Esophagus squamous epithelium (tissue), 5 donors: ENCODE data around the gene NCSTN. TPM values are rescaled to one million over a fixed set of nuclear protein-coding genes. Genes with fewer than 3 reads are reported as not detected.

Experiments
- DNase-seq: peaks from one replicate; lab custom pipeline; 2025; lab: John Stamatoyannopoulos, UW
- H3K27ac ChIP-seq, 4 donors: fragments of 200-600 bp; sonication (generic); one replicate each; pipeline ENCODE4 v1.5.1; 2016 to 2019; ENCODE audit warnings: mild to moderate bottlenecking in 1 of 4
- H3K27me3 ChIP-seq, 4 donors: fragments of 200-600 bp; sonication (generic); 1 replicate in 3 of 4; 2 replicates in 1 of 4; pipeline versions ENCODE4 v1.5.1 to v1.6.0; 2017 to 2021; ENCODE audit warnings: antibody characterized with exemption in 1 of 4
- H3K36me3 ChIP-seq, 3 donors: fragments of 200-600 bp; sonication (generic); one replicate each; pipeline ENCODE4 v1.5.1; 2016 to 2019
- H3K4me1 ChIP-seq, 3 donors: fragments of 200-600 bp; sonication (generic); one replicate each; pipeline ENCODE4 v1.5.1; 2017 to 2019
- H3K4me3 ChIP-seq, 4 donors: fragments of 200-600 bp; sonication (generic); 1 replicate in 3 of 4; 2 replicates in 1 of 4; pipeline ENCODE4 v1.5.1; 2016 to 2019; ENCODE audit warnings: mild to moderate bottlenecking in 2 of 4, moderate library complexity in 1 of 4
- H3K9me3 ChIP-seq, 3 donors: fragments of 200-600 bp; sonication (generic); one replicate each; pipeline ENCODE4 v1.5.1; 2016 to 2019
- POLR2A ChIP-seq, 4 donors: fragments of 450-650 bp; IDR thresholded peaks; one replicate each; pipeline ENCODE4 v1.6.1; 2017; ENCODE audit warnings: antibody characterized with exemption in 4 of 4, mild to moderate bottlenecking in 4 of 4, moderate library complexity in 3 of 4
- WGBS, 2 donors: methylation state at CpG; one replicate each; pipeline ENCODE4 v1.1.5; 2018; 5-methylcytosine and 5-hydroxymethylcytosine counted together
- intact Hi-C: fragments of 100-400 bp; cut with DNase I; formaldehyde crosslinking; loops from one replicate; pipeline ENCODE4 v1.15.0; 2022
- total RNA-seq, 4 donors: library from RNA; depleted of rRNA; stranded (reverse); fragments of >200 nt; gene quantifications; one replicate each; pipeline ENCODE4 v1.1.0, GENCODE V29; 2016
- TF ChIP-seq, protein P1 (sequence below), 6 experiments: fragments of 450-650 bp in 4 of 6; fragments of 200-600 bp in 2 of 6; sonication (generic) in 2 of 6; IDR thresholded peaks; one replicate each; pipeline ENCODE4 v1.5.1; 2016 to 2019; ENCODE audit warnings: antibody characterized with exemption in 6 of 6, mild to moderate bottlenecking in 4 of 6, moderate library complexity in 4 of 6
- donor health status: DM: yes; HTN: yes; CAD: no.

NCSTN gene
- total RNA-seq, 4 donors from 2014 or later = 40.2 to 57.6 (median 49.8) TPM

DNA sequence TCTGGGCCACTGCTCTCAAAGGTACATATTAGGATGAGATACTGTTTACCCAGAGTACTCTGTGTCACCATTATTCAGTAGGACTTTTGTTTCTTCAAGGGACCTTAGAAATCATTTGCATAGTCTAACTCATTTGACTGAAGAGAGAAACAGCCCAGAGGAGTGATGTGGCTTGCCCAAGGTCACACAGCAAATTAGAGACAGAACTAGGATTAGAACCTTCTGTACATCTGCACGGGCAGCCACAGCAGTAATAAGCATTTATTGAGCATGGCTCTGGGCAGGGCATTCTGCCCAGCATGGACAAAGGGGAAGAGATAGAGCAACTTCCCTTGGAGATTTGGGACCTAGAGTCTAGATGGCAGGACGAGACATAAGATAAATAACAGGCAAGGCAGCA, 18.0 kb downstream of the NCSTN start:
- intact Hi-C loops = no loop called here
- Histone ChIP-seq H3K27ac (no peak overlapping the region), H3K4me1 (no peaks in the 10 kb centered on the region), H3K9me3 (no peaks in the 10 kb centered on the region), H3K4me3 (no peak overlapping the region), H3K27me3 (no peaks in the 10 kb centered on the region), H3K36me3 (peaks cover 0 to 52% (median 11%) of the 10 kb centered on the region in 3 donors)
- no peak for DNase-seq
- TF ChIP-seq, protein P1, sequence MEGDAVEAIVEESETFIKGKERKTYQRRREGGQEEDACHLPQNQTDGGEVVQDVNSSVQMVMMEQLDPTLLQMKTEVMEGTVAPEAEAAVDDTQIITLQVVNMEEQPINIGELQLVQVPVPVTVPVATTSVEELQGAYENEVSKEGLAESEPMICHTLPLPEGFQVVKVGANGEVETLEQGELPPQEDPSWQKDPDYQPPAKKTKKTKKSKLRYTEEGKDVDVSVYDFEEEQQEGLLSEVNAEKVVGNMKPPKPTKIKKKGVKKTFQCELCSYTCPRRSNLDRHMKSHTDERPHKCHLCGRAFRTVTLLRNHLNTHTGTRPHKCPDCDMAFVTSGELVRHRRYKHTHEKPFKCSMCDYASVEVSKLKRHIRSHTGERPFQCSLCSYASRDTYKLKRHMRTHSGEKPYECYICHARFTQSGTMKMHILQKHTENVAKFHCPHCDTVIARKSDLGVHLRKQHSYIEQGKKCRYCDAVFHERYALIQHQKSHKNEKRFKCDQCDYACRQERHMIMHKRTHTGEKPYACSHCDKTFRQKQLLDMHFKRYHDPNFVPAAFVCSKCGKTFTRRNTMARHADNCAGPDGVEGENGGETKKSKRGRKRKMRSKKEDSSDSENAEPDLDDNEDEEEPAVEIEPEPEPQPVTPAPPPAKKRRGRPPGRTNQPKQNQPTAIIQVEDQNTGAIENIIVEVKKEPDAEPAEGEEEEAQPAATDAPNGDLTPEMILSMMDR (IDR thresholded peaks at IDR 0.05) = no peak
- no peak for TF ChIP-seq POLR2A (IDR thresholded peaks at IDR 0.05)
- WGBS, 2 donors = 79 to 94% methylated on average over 2 of the region's 2 CpGs

DNA sequence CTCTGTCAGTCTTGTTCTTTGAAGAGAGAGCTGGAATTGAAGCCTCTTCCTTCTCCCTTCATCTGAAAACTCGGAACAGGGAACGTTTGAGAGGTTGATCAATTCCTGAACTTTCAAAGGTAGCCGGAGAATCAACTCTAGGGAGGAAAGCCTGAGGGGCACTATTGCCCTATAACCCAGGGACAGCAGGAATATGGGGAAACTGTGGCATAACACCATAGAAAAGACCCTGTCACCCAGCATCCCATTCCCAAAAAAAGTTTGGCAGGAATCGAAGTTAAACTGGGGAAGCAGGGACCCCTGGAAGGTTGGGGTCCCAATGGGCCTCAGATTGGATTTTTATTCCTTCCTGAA, 18.6 kb downstream of the NCSTN start:
- H3K27me3 ChIP-seq = peaks cover 0 to 3% (median 0%) of the 10 kb centered on the region in 4 donors
- DNase-seq = no peak

DNA sequence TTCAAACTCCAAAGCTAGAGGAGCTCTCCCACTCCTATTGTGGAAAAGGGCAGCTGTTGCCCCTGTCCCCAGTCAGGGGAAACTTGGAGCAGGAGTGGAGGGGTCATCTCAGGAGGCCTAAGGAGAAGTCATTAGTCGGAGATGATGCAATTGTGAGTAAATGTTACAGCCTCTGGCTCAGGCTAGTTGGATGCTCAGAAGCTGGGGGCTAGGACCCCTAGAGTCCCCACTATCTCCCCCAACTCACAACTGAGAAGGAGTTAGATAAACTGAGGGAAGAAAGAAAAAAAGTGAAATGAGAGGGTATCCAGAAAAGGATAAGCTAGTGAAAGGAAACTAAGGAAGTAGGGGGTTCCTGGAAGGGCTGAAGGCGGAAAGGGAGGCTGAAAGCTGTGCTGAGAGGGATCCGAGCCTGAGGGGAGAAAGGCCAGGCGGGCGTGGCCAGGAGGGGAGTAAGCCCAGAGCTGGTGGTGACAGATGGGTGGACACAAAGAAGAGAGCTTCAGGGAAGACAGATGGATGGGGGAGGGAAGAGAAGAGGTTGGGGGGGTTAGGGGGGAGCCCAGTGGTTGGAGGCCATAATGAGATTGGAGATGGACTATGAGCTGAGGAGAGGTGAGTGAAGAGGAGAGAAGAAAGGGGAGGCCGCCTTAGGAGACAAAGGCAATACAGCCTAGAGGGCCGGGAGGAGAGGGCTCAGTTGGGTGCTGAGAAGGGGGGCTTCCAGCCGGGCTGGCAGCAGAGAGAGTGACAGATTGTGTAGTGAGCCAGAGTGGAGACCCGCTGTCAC, 19.2 kb downstream of the NCSTN start:
- H3K27ac ChIP-seq = no peak overlapping the region
- H3K9me3 ChIP-seq = no peaks in the 10 kb centered on the region
- intact Hi-C loops = no loop called here
- H3K27me3 ChIP-seq = peaks cover 0 to 9% (median 0%) of the 10 kb centered on the region in 4 donors
- TF ChIP-seq, protein P1 (IDR thresholded peaks at IDR 0.05) = no peak
- no peak for TF ChIP-seq POLR2A (IDR thresholded peaks at IDR 0.05)
- no peaks in the 10 kb centered on the region for H3K4me1 ChIP-seq
- H3K4me3 ChIP-seq = no peak overlapping the region
- peaks cover 0 to 41% (median 3%) of the 10 kb centered on the region in 3 donors for H3K36me3 ChIP-seq
- no peak for DNase-seq
- 74 to 79% methylated on average over 9 of the region's 9 CpGs for WGBS, 2 donors

More for the DNA sequence above, 18.6 kb downstream of the NCSTN start:
- Histone ChIP-seq H3K4me3 (no peak overlapping the region), H3K9me3 (no peaks in the 10 kb centered on the region), H3K4me1 (no peaks in the 10 kb centered on the region), H3K27ac (no peak overlapping the region), H3K36me3 (peaks cover 0 to 46% (median 9%) of the 10 kb centered on the region in 3 donors)
- intact Hi-C loops = no loop called here
- TF ChIP-seq POLR2A (IDR thresholded peaks at IDR 0.05) = no peak
- TF ChIP-seq, protein P1 (IDR thresholded peaks at IDR 0.05) = no peak
- 65 to 73% methylated on average over 4 of the region's 4 CpGs for WGBS, 2 donors

DNA sequence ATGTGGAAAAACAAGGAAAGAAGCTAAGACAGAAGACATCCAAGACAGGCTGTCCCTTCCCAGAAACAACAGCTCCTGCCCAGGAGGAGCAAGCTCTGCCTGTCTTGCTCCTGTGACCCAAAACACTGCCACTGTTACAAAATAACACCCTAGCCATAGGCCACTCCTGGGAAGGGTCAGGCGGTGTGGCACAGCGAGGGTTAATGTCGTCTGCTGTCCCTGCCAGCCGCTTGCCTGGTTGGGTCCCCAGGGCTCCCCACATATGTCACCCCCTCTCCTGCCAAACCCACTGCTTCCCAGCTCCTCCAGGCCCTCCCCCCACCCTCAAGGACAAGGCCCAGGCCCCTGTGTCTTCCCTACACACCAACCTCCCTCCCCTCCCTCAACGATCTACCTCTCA, 19.8 kb downstream of the NCSTN start:
- whole genome bisulfite sequencing, 2 donors = 50 to 58% methylated on average over 5 of the region's 5 CpGs
- H3K9me3 ChIP-seq = no peaks in the 10 kb centered on the region
- no peaks in the 10 kb centered on the region for H3K4me1 ChIP-seq
- no peak overlapping the region for H3K4me3 ChIP-seq
- no peak for DNase-seq
- TF ChIP-seq, protein P1 (IDR thresholded peaks at IDR 0.05) = no peak
- no peak for TF ChIP-seq POLR2A (IDR thresholded peaks at IDR 0.05)
- no peak overlapping the region for H3K27ac ChIP-seq
- intact Hi-C loops = no loop called here
- peaks cover 0 to 9% (median 0%) of the 10 kb centered on the region in 4 donors for H3K27me3 ChIP-seq
- peaks cover 0 to 34% (median 0%) of the 10 kb centered on the region in 3 donors for H3K36me3 ChIP-seq

DNA sequence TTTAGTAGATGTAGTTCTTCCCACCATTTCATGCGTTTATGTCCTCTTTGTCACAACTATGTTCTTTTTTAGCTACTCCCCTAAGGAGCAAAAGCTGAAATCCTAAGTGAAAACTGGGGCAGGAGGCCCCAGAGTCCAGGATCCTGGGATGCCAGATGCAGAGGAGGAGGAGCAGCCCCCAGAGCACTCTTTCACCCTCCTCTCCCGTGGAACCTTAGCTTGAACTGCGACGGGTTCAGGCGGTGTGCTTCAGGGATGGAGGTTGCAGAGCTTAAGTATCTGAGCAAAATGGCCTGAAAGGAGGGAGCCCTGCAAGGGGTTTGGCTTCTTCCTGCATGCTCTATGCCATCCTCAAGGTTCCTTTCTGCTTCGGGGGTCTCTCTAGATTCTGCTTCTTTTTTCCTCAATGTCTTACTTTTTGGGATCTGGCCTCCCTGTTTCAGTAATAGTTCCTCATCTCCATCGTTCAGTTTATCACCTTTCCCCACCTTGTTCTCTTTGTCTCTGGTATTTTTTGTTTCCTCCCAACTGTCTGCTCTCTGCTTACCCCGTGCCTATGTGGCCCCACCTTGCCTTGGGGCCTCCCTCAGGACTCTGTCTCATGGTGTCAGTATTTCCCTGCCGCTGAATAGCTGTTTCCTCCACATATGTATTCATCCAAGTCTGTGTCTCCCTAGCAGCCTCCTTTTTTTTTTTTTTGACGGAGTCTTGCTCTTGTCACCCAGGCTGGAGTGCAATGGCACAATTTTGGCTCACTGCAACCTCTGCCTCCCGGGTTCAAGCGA, 21.0 kb downstream of the NCSTN start:
- no peak overlapping the region for H3K4me3 ChIP-seq
- no peak overlapping the region for H3K27ac ChIP-seq
- intact Hi-C loops = no loop called here
- DNase-seq = no peak
- 67 to 68% methylated on average over 9 to 12 of the region's 12 CpGs for WGBS, 2 donors
- no peaks in the 10 kb centered on the region for H3K4me1 ChIP-seq
- peaks cover 0 to 23% (median 0%) of the 10 kb centered on the region in 3 donors for H3K36me3 ChIP-seq
- TF ChIP-seq, protein P1 (IDR thresholded peaks at IDR 0.05) = no peak
- TF ChIP-seq POLR2A (IDR thresholded peaks at IDR 0.05) = no peak
- H3K9me3 ChIP-seq = no peaks in the 10 kb centered on the region
- peaks cover 0 to 9% (median 0%) of the 10 kb centered on the region in 4 donors for H3K27me3 ChIP-seq
